NCI-H226 (cell line): ENCODE data around the gene MAGEB3.
"Not testable (repeated sequence)": the region's sequence is repeated elsewhere in the genome, so short reads cannot be mapped to it uniquely, and the experiment has no call there.

Source experiments
- DNase-seq: peaks from one replicate; pipeline ENCODE4 v3.0.0-alpha.2; 2015

The MAGEB3 gene, protein sequence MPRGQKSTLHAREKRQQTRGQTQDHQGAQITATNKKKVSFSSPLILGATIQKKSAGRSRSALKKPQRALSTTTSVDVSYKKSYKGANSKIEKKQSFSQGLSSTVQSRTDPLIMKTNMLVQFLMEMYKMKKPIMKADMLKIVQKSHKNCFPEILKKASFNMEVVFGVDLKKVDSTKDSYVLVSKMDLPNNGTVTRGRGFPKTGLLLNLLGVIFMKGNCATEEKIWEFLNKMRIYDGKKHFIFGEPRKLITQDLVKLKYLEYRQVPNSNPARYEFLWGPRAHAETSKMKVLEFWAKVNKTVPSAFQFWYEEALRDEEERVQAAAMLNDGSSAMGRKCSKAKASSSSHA

DNA sequence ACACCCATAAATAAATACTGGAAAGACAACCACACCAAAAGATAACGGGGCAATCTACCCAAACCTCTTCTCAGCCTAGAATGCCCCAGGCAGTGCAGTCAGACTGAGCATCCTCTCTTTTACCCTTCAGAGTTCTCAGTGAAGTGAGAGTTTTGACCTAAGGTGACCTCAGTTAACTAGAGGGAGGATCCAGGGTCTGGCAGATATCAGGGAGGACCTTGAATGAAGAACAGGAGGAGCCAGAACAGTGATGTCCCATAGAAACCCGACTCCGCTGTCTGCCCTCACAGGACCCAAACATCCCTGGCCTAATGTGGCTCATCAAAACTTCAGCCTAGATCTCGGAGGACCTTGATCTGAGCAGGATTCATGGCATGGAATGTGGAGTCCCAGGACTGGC, at the start of gene MAGEB3:
Gene MAGEB3, plus strand, starts transcription at position 263 of the 400 bp plus-strand sequence. CDS start 5,268 bp downstream, outside the sequence.
- DNase-seq = no peak

DNA sequence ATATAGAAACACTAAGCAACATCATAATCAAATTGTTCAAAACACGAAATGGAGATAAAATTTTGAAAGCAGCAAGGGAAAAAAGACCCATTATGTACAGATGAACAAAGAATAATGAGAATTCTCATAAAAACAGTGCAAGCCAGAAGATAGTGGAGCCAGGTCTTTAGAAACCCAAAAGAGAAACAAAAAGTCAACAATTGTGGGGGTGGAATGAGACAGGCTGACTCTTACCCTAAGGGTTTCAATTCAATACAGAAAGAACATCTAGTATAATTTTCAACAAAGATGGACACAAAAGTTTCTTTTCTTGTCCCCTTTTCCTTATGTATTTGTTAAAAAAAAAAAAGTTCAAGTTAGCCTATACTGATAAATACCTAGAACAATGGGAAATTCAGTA, 49.1 kb upstream of the MAGEB3 start:
- DNase-seq = no peak

DNA sequence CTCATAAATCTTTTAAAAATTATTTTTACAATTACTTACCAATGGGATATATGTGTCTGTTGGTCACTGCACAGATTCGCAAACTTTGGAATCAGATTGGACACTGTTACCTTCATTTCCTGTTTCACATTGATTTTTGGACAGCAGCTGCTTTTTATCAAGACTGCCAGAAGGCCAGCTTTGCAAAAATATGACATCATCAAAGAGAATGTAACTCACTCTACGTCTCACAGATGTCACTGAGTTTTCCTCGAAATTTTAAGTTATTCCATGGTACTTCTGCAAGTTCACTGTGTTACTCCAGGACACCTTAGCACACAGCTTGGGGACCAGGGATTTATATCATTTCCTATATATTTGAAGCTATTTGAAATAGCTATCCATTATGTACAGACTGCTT, 46.9 kb upstream of the MAGEB3 start:
- no peak for DNase-seq

DNA sequence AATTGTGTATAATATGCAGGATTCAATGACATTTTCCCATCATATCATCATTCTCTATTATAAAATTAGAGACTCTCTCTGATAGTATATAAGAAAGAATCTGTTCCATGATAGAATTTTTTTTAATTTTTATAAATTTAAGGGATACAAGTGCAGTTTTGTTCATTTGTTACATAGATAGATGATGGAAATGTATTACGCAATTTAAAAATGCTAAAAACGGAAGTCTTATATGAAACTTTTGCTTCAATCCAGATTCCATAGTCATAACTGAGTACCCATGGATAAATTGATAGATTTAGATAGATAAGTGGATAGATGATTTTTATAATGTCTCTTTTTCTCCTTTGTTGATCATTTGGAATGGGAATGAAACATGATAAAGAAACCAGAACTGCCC, 40.0 kb upstream of the MAGEB3 start:
- DNase-seq = no peak

DNA sequence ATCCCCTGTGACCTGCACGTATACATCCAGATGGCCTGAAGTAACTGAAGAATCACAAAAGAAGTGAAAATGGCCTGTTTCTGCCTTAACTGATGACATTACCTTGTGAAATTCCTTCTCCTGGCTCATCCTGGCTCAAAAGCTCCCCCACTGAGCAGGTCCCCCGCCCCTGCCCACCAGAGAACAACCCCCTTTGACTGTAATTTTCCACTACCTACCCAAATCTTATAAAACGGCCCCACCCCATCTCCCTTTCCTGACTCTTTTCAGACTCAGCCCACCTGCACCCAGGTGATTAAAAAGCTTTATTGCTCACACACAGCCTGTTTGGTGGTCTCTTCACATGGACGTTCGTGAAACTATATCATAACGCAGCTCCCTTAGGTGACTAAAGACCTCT, 36.5 kb upstream of the MAGEB3 start:
- not testable (repeated sequence) for DNase-seq

DNA sequence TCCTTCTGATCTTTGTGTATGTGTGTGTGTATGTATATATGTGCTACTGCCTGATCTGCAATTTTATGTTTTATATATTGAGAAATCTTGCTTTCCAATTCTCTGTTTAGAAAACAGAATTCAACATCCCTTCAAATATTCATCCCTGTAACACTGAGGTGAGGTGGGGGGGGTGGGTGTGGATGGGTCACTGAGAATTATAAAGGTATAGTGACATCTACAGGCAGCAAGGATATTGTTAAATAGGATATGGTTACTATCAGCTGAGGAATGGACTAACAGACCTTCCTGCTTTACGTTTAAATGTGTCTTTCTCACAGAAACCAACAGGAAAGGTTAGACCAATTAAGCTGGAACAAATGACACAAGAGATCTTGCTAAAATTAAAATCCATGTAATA, 34.1 kb upstream of the MAGEB3 start:
- DNase-seq = peak; percentile 1

DNA sequence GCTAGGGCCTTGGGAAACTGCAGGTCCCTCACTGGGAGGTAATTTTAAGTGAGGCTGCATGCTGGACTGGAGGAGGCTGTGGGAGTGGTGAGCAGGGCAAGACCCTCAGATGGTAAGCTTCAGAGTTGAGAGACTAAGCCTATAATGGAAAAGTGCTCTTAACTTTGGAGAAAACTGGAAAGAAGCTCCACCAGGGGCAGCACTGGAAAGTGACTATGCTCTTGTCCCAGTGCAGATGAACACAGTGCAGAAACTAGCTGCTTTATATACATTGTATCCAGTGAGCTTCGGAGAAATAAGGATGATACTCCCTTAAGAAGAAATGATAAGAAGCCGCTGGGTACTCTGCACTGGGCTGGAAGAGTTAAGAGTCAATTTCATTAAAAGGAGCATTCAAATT, 18.3 kb upstream of the MAGEB3 start:
- no peak for DNase-seq

DNA sequence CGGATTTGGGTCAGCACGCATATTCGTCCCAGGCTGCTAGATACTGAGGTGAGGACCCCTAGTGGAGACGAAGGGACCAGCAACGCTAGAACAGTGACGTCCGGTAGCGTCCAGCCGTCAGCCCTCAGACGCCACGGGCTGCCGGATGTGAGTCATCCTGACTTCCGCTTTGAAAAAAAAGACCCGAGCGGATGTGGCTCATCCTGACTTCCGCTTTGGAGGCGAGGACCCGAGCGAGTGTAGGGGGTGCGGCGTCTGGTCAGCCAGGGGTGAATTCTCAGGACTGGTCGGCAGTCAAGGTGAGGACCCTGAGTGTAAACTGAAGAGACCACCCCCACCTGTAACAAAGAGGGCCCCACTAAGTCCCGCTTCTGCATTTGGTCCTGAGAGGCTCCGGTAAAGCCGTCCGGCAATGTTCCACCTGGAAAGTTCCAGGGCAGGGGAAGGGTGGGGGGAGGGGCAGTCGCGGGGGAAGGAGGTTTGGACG, 15.1 kb upstream of the MAGEB3 start, which contains the start of gene MAGEB2:
Gene MAGEB2, plus strand, starts transcription at position 207 of the 487 bp plus-strand sequence. CDS start 3,018 bp downstream, outside the sequence.
- DNase-seq = no peak

DNA sequence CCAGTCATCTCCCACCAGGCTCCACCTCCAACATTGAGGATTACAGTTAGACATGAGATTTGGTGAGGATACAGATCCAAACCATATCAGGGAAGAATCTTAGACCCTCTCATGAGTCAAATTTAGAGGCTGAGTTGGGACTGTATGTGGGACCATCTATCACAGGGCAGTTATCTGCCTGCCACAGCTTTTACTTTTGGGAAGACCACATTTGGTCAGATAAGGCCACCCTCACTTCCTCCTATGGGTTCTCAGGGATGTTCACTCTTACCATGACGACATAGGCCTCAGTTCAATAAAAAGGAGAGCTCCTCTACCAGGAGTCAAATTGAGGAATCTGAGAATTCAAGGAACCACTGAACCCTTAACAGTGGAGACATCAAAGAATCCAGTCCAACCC, 13.0 kb upstream of the MAGEB3 start:
- DNase-seq = no peak

DNA sequence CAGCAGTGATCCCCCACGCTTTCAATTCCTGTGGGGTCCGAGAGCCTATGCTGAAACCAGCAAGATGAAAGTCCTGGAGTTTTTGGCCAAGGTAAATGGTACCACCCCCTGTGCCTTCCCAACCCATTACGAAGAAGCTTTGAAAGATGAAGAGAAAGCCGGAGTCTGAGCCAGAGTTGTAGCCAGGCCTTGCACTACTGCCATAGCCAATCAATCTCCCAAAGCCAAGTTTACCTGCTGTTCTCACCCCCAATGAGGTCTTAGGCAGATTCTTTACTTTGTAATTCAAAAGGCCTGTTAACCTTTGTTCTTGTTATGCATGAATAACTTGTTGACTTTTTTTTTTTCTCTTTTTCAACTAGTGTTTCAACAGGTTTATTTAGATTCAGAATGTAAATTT, 11.1 kb upstream of the MAGEB3 start:
- no peak for DNase-seq

DNA sequence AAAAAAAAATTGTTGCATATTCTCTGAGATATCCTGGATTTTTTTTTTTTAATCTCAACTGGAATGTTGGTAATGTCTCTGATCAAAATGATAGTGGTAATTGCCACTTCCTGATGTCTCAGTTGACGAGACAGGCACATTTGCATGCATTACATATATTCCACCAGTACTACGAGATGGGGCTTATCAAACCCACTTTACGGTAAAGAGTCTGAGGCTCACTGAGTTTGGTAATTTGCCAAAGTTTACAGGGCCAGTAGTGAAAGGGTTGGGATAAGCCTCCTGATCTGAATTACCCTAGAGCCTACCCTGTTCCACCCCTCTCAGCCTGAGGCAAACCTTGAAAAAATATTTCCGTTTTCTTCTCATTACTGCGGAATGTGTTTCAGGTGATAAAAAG, 9.8 kb upstream of the MAGEB3 start:
- no peak for DNase-seq

DNA sequence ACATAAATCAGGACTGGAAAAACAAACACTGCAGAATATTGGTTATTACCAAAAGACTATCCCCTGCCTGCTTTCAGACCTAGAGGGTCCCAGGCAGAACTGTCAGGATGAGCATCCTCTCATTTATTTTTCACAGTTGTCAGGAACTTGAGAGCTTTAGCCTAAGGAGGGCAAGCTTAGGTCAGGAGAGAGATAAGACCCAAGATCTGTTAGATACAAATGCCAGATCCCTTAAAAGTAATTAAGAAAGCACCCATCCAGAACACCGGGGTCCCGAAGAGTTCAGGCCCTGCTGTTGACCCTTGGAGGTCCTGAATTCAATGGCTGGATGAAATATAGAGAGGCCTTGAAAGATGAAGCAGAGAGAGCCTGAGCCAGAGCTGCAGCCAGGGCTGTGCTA, 5.9 kb upstream of the MAGEB3 start:
- DNase-seq = no peak

DNA sequence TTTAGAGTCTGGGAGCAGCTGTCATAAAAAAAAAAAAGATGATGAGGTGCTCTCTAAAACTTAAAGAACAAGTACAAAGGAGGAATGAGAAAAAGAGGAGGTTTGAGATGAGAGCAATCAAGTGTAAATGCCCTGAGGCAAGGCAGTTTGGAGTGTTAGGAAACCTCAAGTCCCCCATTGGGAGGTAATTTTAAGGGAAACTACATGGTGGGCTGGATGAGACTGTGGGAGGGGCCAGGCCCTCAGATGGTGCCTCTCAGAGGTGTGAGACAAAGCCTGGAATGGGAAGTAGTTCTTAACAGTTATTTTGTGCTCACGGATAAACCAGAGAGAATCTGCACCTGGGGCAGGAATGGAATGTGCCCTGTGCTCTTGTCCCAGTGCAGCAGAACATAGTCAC, 1.9 kb upstream of the MAGEB3 start:
- no peak for DNase-seq

DNA sequence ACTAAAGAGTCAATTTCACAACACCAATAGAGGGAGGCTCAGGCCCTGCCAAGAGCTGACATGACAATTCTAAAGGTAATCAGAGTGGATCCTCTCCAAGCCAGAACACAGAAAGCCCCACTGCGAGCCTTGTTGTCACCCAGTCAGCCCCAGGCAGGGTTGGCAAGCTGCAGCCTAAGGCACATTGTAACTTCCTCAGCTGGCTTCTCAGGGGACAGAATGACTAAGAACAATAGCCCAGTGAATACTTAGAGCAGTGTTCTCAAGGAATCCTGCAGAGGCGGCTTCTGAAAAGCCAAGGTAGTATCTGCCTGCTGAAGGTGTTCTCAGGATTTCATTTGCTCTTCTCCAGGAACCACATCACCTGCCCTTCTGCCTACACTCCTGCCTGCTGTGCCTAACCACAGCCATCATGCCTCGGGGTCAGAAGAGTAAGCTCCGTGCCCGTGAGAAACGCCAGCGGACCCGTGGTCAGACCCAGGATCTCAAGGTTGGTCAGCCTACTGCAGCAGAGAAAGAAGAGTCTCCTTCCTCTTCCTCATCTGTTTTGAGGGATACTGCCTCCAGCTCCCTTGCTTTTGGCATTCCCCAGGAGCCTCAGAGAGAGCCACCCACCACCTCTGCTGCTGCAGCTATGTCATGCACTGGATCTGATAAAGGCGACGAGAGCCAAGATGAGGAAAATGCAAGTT, 11.4 kb downstream of the MAGEB3 start, which contains the start of gene MAGEB4:
Gene MAGEB4, plus strand, starts transcription at position 277 of the 692 bp plus-strand sequence. Its CDS starts 136 bp downstream, at position 413.
- DNase-seq = no peak

DNA sequence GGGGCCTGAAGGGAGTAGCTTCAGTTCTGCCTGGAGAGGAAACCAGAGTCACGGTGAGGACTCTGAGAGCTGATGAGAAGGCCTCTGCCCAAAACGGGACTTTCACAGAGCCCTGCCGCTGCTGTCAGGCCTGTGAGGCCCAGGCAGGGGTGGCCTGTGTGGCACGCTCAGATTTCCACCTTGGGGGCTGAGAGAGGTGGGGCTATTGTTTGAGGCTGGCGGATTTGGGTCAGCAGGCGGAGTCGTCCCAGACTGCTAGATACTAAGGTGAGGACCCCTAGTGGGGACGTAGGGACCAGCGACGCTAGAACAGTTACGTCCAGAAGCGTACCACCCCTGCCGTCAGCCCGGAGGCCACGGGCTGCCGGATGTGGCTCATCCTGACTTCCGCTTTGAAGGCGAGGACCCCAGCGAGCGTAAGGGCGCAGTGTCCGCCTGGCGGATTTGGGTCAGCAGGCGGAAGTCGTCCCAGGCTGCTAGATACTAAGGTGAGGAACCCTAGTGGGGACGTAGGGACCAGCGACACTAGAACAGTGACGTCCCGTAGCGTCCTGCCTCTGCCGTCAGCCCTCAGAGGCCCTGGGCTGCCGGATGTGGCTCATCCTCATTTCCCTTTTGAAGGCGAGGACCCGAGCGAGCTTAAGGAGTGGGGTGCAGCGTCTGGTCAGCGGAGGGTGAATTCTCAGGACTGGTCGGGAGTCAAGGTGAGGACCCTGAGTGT, 16.5 kb downstream of the MAGEB3 start, which contains the start of gene MAGEB1:
Gene MAGEB1, plus strand, starts transcription at position 378 of the 721 bp plus-strand sequence. CDS start 3,348 bp downstream, outside the sequence.
- DNase-seq = no peak

DNA sequence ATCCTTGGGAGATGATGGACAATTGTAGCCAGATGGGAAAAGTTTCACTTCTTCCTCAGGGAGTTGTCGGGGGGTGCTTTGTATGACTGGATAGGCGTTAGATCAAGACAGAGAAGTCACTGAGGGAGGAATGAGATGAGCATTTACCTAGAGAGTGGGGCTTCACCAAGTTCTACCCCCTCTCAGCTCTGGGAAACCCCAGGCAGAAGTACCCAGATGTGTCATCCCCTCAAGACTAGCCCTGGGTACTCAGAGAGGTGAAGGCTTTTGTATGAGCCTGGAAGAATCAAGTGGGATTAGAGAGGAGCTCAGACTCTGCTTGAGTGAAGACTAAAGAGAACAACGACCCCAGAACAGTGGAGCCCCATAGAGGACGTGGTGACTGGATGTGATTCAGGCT, 18.4 kb downstream of the MAGEB3 start:
- no peak for DNase-seq

DNA sequence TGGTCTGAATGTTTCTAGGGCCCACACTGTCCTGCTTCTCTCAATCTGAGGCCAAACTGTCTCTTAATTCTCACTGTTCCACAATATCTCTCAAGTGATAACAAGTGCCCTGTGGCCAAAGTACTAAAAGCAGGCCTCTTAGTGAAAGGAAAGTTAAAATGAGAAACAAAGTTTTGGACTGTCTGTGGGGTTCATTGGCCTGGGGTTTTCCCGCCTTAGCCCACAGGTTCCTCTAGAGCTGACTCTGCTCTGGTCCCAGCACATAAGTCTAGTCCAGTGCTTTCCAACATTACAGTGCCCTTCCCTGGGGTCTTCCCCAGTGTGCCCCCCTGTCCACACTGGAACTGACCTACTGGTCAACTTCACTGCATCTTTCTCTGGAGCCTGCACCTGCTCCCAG, 22.8 kb downstream of the MAGEB3 start:
- DNase-seq = no peak

DNA sequence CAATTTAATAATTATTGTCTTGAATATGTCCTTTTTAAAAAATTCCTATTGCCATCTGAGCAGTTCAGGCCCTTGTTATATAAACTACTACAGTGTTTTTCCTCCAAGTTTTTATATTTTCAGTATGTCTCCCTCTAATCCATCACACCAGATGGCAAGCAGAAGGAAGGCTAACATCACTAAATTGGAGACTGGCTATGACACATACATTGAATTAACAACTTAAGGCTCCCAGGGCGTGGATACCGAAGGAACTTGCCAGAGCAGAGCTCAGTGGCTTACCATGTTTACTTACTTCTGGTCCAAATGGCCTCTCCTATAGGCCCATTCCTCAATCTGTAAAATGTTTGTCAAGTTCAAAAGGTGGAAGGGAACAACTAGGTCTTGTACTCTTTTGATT, 29.5 kb downstream of the MAGEB3 start:
- no peak for DNase-seq

DNA sequence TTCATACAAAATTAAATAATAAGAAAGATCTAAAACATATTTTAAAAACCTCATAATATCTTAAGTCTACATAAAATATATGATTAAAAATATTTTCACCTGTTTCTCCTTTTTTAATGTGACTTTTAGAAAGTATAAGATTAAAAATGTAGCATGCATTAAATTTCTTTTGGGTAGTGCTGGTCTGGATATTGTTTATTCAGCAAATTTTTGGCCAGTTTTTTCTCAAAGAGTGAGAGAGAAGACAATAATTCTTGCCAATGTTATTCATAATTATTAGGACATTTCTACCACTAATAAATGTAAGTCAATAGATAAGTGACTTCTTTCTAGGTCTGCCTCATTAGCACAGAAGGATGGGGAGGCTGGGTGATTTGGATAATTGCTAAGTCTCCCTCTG, 30.6 kb downstream of the MAGEB3 start:
- DNase-seq = no peak

DNA sequence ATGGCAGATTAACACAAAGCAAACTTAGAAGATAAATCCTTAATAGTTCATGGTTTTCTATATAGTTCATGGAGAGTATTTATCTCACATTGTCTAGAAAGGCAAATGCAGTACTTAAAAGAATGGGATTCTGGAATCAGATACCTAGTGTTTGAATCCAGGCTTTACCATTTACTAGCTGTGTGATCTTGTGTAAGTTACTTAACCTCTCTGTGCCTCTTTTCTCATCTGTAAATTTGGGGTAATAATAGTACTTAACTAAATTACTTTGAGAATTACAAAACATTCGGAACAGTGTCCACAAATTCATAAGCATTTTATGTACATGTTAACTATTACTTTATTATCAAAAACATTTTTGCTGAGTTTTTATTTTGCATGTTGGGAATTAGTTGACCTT, 32.3 kb downstream of the MAGEB3 start:
- DNase-seq = no peak

DNA sequence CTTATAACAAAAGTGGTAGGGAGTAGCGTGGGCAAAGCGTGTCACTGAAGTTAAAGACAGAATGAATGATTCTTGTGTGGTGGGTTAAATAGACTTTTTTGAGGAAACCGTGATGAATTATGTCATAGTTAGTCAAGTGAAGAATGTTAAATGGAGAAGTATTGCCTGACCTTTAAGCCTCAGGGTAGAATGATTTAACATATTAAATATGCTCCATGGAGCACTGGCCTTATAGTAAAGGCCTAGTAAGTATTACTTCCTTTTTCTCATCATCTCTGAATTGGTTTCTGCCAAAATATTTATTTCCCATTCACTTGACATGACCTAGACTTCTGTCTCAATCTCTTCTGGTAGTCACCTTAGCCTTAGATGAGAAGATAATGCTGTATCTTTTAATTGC, 40.2 kb downstream of the MAGEB3 start:
- no peak for DNase-seq

DNA sequence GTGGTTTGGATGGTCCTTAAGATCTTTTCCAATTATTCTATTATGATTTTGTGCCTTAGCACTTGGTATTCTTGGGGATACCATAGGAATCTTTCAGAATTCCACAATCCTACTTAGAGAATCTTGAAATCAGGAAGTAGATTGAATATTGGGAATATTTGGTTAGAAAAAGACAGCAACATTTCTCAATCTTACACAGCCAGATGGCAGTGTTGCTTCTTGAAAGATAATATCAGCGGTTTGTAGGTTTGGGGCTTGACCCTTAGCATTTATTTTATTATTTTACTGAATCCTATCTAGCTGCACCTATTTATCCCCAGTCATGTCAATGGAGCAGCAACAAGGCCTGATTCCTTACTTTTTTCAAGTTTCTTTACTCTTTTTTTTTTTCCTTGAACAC, 45.0 kb downstream of the MAGEB3 start:
- no peak for DNase-seq

DNA sequence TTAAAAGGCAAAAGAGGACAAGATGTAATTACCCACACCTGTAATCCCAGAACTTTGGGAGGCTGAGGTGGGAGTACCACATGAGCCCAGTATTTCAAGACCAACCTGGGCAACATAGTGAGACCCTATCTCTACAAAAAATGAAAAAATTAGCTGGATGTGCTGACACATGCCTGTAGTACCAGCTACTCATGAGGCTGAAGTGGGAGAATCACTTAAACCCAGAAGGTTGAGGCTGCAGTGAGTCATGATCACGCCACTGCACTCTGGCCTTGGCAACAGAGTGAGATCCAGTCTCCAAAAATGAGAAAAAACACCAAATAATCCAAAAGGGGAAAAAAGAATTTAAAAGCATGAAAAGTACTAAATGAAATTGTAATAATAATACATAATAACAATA, 47.9 kb downstream of the MAGEB3 start:
- no peak for DNase-seq
